ENCODE results near the gene DPPA5.
A peak's percentile ranks its signal among the peaks of the same experiment; 100 is the strongest.
"Not testable (repeated sequence)": the region's sequence is repeated elsewhere in the genome, so short reads cannot be mapped to it uniquely, and the experiment has no call there.

The DPPA5 gene

GRCh38 chr6:73343164-73343563, 10.9 kb downstream of the DPPA5 start:
- no peak for DNase-seq (ENCODE audit: low spot score in 2 of 2)
- H3K9me3 ChIP-seq = no peaks in the 10 kb centered on the region
- H3K27me3 ChIP-seq (ENCODE audit: low read depth) = peaks cover 89% of the 10 kb centered on the region
- in situ Hi-C loops (cut with MboI; ENCODE audit: low sequenced_read_pairs) = loop anchor here (25.0 kb wide), 1 partner anchor 931 kb away; no protein-coding TSS in a partner anchor
- no peaks in the 10 kb centered on the region for H3K36me3 ChIP-seq (replicated peaks)
- H3K4me3 ChIP-seq = no peak overlapping the region
- H3K4me1 ChIP-seq = no peaks in the 10 kb centered on the region

DNA sequence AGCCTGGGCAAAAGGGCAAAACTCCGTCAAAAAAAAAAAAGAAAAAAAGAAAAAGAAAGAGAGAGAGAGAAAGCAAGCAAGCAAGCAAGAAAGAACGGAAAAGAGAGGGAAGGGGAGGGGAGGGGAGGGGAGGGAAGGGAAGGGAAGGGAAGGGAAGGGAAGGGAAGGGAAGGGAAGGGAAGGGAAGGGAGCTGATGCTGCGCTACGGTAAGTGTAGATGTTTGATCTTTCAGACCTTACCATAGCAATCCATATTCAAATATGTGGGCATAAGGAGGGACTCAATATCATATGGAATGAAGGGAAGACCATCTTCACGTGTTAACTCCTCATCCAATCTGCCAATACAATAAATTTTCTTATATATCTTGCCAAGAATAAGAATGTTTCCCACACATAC, 11.9 kb downstream of the DPPA5 start:
- Histone ChIP-seq H3K27me3 (ENCODE audit: low read depth) (peaks cover 90% of the 10 kb centered on the region), H3K36me3 (replicated peaks) (no peaks in the 10 kb centered on the region), H3K4me3 (no peak overlapping the region), H3K4me1 (no peaks in the 10 kb centered on the region), H3K9me3 (no peaks in the 10 kb centered on the region)
- DNase-seq (ENCODE audit: low spot score in 2 of 2) = no peak
- in situ Hi-C loops (cut with MboI; ENCODE audit: low sequenced_read_pairs) = loop anchor here (25.0 kb wide), 1 partner anchor 930 kb away; no protein-coding TSS in a partner anchor

- peaks cover 88% of the 10 kb centered on the region for H3K27me3 ChIP-seq (ENCODE audit: low read depth)
- in situ Hi-C loops (cut with MboI; ENCODE audit: low sequenced_read_pairs) = loop anchor here (25.0 kb wide), 1 partner anchor 929 kb away; no protein-coding TSS in a partner anchor
- H3K9me3 ChIP-seq = no peaks in the 10 kb centered on the region
Measured at GRCh38 chr6:73341335-73341734, 12.7 kb downstream of the DPPA5 start.

DNA sequence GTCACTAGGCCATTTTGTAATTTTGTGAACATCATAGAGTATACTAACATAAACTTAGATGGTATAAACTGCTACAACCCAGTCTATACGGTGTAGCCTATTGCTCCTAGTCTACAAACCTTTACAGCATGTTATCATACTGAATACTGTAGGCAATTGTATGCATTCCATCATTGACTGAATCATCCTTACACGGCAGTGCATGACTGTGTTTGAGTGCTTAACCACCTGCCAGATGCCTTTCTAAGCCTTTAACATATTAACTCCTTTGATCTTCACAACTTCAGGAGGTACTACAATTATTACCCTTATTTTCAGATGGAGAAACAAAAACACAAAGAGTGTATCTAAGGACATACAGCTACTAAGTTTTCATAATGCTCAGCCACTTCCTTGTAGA, 14.0 kb downstream of the DPPA5 start:
- no peak for DNase-seq (ENCODE audit: low spot score in 2 of 2)
- H3K36me3 ChIP-seq (replicated peaks) = no peaks in the 10 kb centered on the region

More at GRCh38 chr6:73341335-73341734, 12.7 kb downstream of the DPPA5 start:
- H3K36me3 ChIP-seq (replicated peaks) = no peaks in the 10 kb centered on the region
- no peak overlapping the region for H3K4me3 ChIP-seq
- DNase-seq (ENCODE audit: low spot score in 2 of 2) = no peak
- no peaks in the 10 kb centered on the region for H3K4me1 ChIP-seq

DNA sequence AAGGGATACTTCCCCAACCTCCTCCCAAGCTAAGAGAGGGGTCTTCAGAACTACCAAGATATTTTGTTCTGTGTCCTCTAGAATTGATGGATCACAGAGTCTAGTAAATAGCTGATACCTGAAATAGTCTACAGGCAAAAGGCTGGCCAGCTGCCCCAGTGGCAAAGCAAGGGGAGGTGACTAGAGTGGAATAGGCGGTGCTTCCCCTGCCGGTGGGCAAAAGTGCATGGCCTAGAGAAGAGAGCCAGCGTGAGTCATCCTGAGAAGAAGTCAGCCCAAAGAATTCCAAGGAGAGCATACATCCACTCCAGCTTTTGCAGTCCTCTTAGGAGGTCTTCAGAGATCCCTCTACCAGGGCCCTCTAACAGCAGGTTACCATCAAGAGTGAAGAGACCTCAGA, 14.7 kb downstream of the DPPA5 start:
- no peaks in the 10 kb centered on the region for H3K36me3 ChIP-seq (replicated peaks)
- peaks cover 80% of the 10 kb centered on the region for H3K27me3 ChIP-seq (ENCODE audit: low read depth)
- DNase-seq (ENCODE audit: low spot score in 2 of 2) = no peak
- no peak overlapping the region for H3K4me3 ChIP-seq
- in situ Hi-C loops (cut with MboI; ENCODE audit: low sequenced_read_pairs) = loop anchor here (25.0 kb wide), 1 partner anchor 927 kb away; no protein-coding TSS in a partner anchor
- no peaks in the 10 kb centered on the region for H3K9me3 ChIP-seq
- H3K4me1 ChIP-seq = no peaks in the 10 kb centered on the region

More for the DNA sequence above, 14.0 kb downstream of the DPPA5 start:
- in situ Hi-C loops (cut with MboI; ENCODE audit: low sequenced_read_pairs) = loop anchor here (25.0 kb wide), 1 partner anchor 928 kb away; no protein-coding TSS in a partner anchor
- peaks cover 85% of the 10 kb centered on the region for H3K27me3 ChIP-seq (ENCODE audit: low read depth)
- H3K4me3 ChIP-seq = no peak overlapping the region
- H3K4me1 ChIP-seq = no peaks in the 10 kb centered on the region
- H3K9me3 ChIP-seq = no peaks in the 10 kb centered on the region

DNA sequence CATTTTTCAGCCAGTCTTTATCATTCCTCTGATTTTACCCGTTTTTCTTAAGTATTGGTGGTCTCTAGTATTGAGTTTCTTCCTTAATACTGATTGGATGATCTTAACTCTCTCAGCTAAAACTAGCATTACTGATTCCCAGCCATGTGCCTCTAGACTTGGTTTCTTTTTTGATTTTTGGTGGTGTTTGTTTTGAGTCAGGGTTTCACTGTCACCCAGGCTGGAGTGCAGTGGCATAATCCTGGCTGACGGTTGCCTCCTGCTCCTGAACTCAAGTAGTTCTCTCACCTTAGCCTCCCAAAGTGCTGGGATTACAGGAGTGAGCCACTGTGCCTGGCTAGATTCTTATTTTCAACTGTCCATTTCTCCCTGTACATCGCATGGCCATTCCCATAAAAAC, 24.9 kb downstream of the DPPA5 start:
- in situ Hi-C loops (cut with MboI; ENCODE audit: low sequenced_read_pairs) = loop anchor here (25.0 kb wide), 1 partner anchor 917 kb away; no protein-coding TSS in a partner anchor
- no peak overlapping the region for H3K4me3 ChIP-seq
- DNase-seq (ENCODE audit: low spot score in 2 of 2) = no peak

GRCh38 chr6:73328790-73329189, 25.3 kb downstream of the DPPA5 start:
- no peak for DNase-seq (ENCODE audit: low spot score in 2 of 2)
- no peak overlapping the region for H3K4me3 ChIP-seq
- H3K27me3 ChIP-seq (ENCODE audit: low read depth) = peaks cover 64% of the 10 kb centered on the region
- no peaks in the 10 kb centered on the region for H3K4me1 ChIP-seq
- H3K9me3 ChIP-seq = no peaks in the 10 kb centered on the region
- no peaks in the 10 kb centered on the region for H3K36me3 ChIP-seq (replicated peaks)
- in situ Hi-C loops (cut with MboI; ENCODE audit: low sequenced_read_pairs) = loop anchor here (25.0 kb wide), 1 partner anchor 916 kb away; no protein-coding TSS in a partner anchor

More for the DNA sequence above, 24.9 kb downstream of the DPPA5 start:
- Histone ChIP-seq H3K4me1 (no peaks in the 10 kb centered on the region), H3K27me3 (ENCODE audit: low read depth) (peaks cover 67% of the 10 kb centered on the region), H3K36me3 (replicated peaks) (no peaks in the 10 kb centered on the region), H3K9me3 (no peaks in the 10 kb centered on the region)

DNA sequence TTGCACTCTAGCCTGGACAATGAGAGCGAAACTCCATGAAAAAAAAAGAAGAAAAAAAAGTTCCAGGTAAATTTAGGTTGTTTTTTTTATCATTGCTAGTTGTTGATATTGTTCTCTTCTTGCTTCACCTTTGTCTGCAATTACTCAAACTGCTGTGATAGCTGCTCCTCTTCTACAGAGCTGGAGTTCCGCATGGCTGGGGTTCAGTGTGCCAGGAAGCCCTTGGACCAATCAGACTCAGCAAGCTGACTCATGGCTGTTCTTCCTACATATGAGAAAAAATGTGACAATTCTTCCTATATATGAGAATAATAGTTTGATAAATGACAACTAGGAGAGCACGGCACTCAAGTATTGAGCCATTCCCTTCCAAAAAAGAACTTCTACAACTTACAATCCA, 28.4 kb downstream of the DPPA5 start:
- Histone ChIP-seq H3K27me3 (ENCODE audit: low read depth) (peaks cover 33% of the 10 kb centered on the region), H3K36me3 (replicated peaks) (no peaks in the 10 kb centered on the region), H3K4me3 (no peak overlapping the region), H3K4me1 (no peaks in the 10 kb centered on the region), H3K9me3 (no peaks in the 10 kb centered on the region)
- in situ Hi-C loops (cut with MboI; ENCODE audit: low sequenced_read_pairs) = loop anchor here (25.0 kb wide), 1 partner anchor 913 kb away; no protein-coding TSS in a partner anchor
- DNase-seq (ENCODE audit: low spot score in 2 of 2) = no peak

DNA sequence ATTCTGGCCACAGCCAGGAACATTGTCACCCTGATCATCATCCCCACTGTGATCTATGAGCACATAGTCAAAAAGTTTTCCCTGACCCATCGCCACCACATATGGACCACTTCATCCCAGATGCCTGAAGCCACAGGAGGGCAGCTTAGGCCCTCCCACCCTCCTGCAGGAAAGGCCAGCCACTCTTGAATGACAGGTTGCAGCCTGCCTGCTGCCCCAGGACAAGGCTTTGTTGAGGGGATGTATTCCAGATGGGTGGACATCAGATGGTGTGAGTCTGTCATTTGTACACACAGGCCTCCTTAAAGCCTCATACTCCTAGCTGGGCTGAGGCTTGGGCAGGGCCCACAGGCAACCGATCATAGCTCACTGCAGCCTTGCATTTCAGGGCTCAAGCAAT, 30.8 kb downstream of the DPPA5 start:
- no peaks in the 10 kb centered on the region for H3K4me1 ChIP-seq
- H3K27me3 ChIP-seq (ENCODE audit: low read depth) = peaks cover 14% of the 10 kb centered on the region; the same call in 1 of the 2 replicates
- H3K36me3 ChIP-seq (replicated peaks) = no peaks in the 10 kb centered on the region
- H3K9me3 ChIP-seq = no peaks in the 10 kb centered on the region
- no peak overlapping the region for H3K4me3 ChIP-seq
- DNase-seq (ENCODE audit: low spot score in 2 of 2) = no peak
- in situ Hi-C loops (cut with MboI; ENCODE audit: low sequenced_read_pairs) = no loop called here

GRCh38 chr6:73314577-73315492, 39.2 kb downstream of the DPPA5 start:
- no peaks in the 10 kb centered on the region for H3K9me3 ChIP-seq
- H3K4me1 ChIP-seq = no peaks in the 10 kb centered on the region
- DNase-seq (ENCODE audit: low spot score in 2 of 2) = no peak
- H3K27me3 ChIP-seq (ENCODE audit: low read depth) = no peaks in the 10 kb centered on the region
- in situ Hi-C loops (cut with MboI; ENCODE audit: low sequenced_read_pairs) = no loop called here
- no peaks in the 10 kb centered on the region for H3K36me3 ChIP-seq (replicated peaks)
- no peak overlapping the region for H3K4me3 ChIP-seq

DNA sequence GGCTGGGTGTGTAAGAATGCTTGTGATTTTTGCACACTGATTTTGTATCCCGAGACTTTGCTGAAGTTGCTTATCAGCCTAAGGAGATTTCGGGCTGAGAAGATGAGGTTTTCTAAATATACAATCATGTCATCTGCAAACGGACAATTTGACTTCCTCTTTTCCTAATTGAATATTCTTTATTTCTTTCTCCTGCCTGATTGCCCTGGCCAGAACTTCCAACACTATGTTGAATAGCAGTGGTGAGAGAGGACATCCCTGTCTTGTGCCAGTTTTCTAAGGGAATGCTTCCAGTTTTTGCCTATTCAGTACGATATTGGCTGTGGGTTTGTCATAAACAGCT, 43.6 kb downstream of the DPPA5 start:
- H3K36me3 ChIP-seq (replicated peaks); H3K27me3 ChIP-seq (ENCODE audit: low read depth); DNase-seq (ENCODE audit: low spot score in 2 of 2); in situ Hi-C loops (cut with MboI; ENCODE audit: low sequenced_read_pairs); H3K9me3 ChIP-seq; H3K4me1 ChIP-seq: not testable (repeated sequence)
- H3K4me3 ChIP-seq = peak overlapping the region; percentile 47

GRCh38 chr6:73309785-73310502, 44.1 kb downstream of the DPPA5 start:
- H3K4me3 ChIP-seq = peak overlapping the region; percentile 47
- DNase-seq (ENCODE audit: low spot score in 2 of 2) = peak; percentile 78 to 82
- no peaks in the 10 kb centered on the region for H3K27me3 ChIP-seq (ENCODE audit: low read depth)
- no peaks in the 10 kb centered on the region; the same call in 1 of the 2 replicates for H3K4me1 ChIP-seq
- in situ Hi-C loops (cut with MboI; ENCODE audit: low sequenced_read_pairs) = no loop called here
- H3K36me3 ChIP-seq (replicated peaks) = no peaks in the 10 kb centered on the region; the same call in 1 of the 2 replicates
- H3K9me3 ChIP-seq = no peaks in the 10 kb centered on the region

GRCh38 chr6:73309535-73309784, 44.6 kb downstream of the DPPA5 start:
- Histone ChIP-seq H3K27me3 (ENCODE audit: low read depth) (no peaks in the 10 kb centered on the region), H3K36me3 (replicated peaks) (no peaks in the 10 kb centered on the region; the same call in 1 of the 2 replicates), H3K9me3 (no peaks in the 10 kb centered on the region), H3K4me1 (no peaks in the 10 kb centered on the region; the same call in 1 of the 2 replicates), H3K4me3 (peak overlapping the region; percentile 47)
- peak in 1 of 2 experiments; percentile 22 for DNase-seq (ENCODE audit: low spot score in 2 of 2)
- in situ Hi-C loops (cut with MboI; ENCODE audit: low sequenced_read_pairs) = no loop called here
